GM15510 (cell line): ENCODE data around the gene SPATC1L.

Source experiments
- POLR2A ChIP-seq: IDR thresholded peaks from 3 replicates; pipeline ENCODE4 v1.6.1; 2011; ENCODE audit warnings: borderline replicate concordance; ENCODE audit not compliant: insufficient read length; ENCODE audit errors: extremely low read depth

SPATC1L gene

GRCh38 chr21:46129846-46130651 is 54.2 kb downstream of the SPATC1L start:
- TF ChIP-seq POLR2A, result no peak

GRCh38 chr21:46128933-46129571 is 55.2 kb downstream of the SPATC1L start:
- TF ChIP-seq POLR2A, result no peak

- no peak for TF ChIP-seq POLR2A
These were observed 55.9 kb downstream of the SPATC1L start for GRCh38 chr21:46128106-46128932.

- no peak for TF ChIP-seq POLR2A
These were observed 56.8 kb downstream of the SPATC1L start for GRCh38 chr21:46127239-46128105.

- no peak for TF ChIP-seq POLR2A
These were observed 57.7 kb downstream of the SPATC1L start for GRCh38 chr21:46126309-46127238.

GRCh38 chr21:46125846-46126301 is 58.4 kb downstream of the SPATC1L start:
- TF ChIP-seq POLR2A, result no peak

GRCh38 chr21:46124926-46125845 is 59.1 kb downstream of the SPATC1L start:
- no peak for TF ChIP-seq POLR2A

GRCh38 chr21:46124083-46124925 is 60.0 kb downstream of the SPATC1L start:
- TF ChIP-seq POLR2A, result no peak

GRCh38 chr21:46122758-46123683 is 61.2 kb downstream of the SPATC1L start:
- no peak for TF ChIP-seq POLR2A

GRCh38 chr21:46122237-46122671 is 62.0 kb downstream of the SPATC1L start:
- TF ChIP-seq POLR2A, result no peak
